GM23338 (cell line): ENCODE data around the gene FKBP1A.

Source experiments
- CREB1 ChIP-seq: fragments of 250-450 bp; sonication (Bioruptor Pico); IDR thresholded peaks from 2 replicates; pipeline ENCODE4 v1.5.0; 2020; ENCODE audit warnings: low read depth, mild to moderate bottlenecking, moderate library complexity
- EZH2 ChIP-seq: fragments of 200-600 bp; sonication (generic); IDR thresholded peaks from one replicate; pipeline ENCODE4 v1.8.0; 2017; ENCODE audit warnings: antibody characterized with exemption, mild to moderate bottlenecking, low read depth; ENCODE audit not compliant: unreplicated experiment
- EZH2phosphoT487 ChIP-seq: fragments of 200-600 bp; sonication (generic); IDR thresholded peaks from one replicate; pipeline ENCODE4 v1.8.1; 2018; ENCODE audit warnings: antibody characterized with exemption; ENCODE audit not compliant: unreplicated experiment
- JUNB ChIP-seq: IDR thresholded peaks from one replicate; pipeline ENCODE4 v1.6.1; 2016; ENCODE audit warnings: antibody characterized with exemption; ENCODE audit not compliant: unreplicated experiment
- NANOG ChIP-seq: IDR thresholded peaks from 2 replicates; pipeline ENCODE4 v1.6.1; 2016; ENCODE audit warnings: antibody characterized with exemption, borderline replicate concordance
- POLR2AphosphoS5 ChIP-seq: IDR thresholded peaks from 2 replicates; pipeline ENCODE4 v1.6.1; 2016; ENCODE audit warnings: antibody characterized with exemption, low read depth
- STAT1 ChIP-seq: IDR thresholded peaks from one replicate; pipeline ENCODE4 v1.6.1; 2016; ENCODE audit warnings: antibody characterized with exemption; ENCODE audit not compliant: unreplicated experiment
- ZNF331 ChIP-seq: fragments of 250-450 bp; sonication (Bioruptor Pico); IDR thresholded peaks from 2 replicates; pipeline ENCODE4 v1.5.0; 2020; ENCODE audit warnings: low read depth, mild to moderate bottlenecking, moderate library complexity
- TF ChIP-seq, protein P1 (sequence below), 2 experiments: fragments of 200-600 bp in 1 of 2; sonication (generic) in 1 of 2; conservative IDR thresholded peaks; 2 replicates each; pipeline versions ENCODE4 v1.5.1 to v1.6.1; 2016 to 2017; ENCODE audit warnings: antibody characterized with exemption in 2 of 2, low read depth in 2 of 2, mild to moderate bottlenecking in 2 of 2, moderate library complexity in 1 of 2
- TF ChIP-seq, protein P2 (sequence below): IDR thresholded peaks from one replicate; pipeline ENCODE4 v1.6.1; 2018; ENCODE audit warnings: antibody characterized with exemption; ENCODE audit not compliant: unreplicated experiment
- TF ChIP-seq, protein P3 (sequence below): fragments of 250-450 bp; sonication (Bioruptor Pico); IDR thresholded peaks from 2 replicates; pipeline ENCODE4 v1.5.0; 2020; ENCODE audit warnings: mild to moderate bottlenecking, moderate library complexity

DNA sequence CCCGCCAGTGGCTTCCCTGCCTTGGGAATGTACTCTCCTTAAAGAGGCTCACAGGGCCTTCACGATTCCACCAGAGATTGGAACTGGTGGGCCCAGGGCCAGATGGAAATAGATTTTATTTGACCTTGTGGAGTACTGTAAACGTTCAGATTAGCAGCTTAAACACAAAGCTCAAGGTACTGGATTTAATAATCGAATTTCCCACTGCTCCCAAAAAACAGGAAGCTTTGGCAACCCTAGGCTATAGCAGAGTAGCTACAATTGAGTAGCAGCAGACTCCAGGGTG is 71.3 kb downstream of the FKBP1A start:
- TF ChIP-seq EZH2 = no peak
- TF ChIP-seq CREB1 (CRISPR knock-in tag) = no peak
- no peak for TF ChIP-seq NANOG
- no peak for TF ChIP-seq JUNB
- no peak for TF ChIP-seq POLR2AphosphoS5
- TF ChIP-seq, protein P1, sequence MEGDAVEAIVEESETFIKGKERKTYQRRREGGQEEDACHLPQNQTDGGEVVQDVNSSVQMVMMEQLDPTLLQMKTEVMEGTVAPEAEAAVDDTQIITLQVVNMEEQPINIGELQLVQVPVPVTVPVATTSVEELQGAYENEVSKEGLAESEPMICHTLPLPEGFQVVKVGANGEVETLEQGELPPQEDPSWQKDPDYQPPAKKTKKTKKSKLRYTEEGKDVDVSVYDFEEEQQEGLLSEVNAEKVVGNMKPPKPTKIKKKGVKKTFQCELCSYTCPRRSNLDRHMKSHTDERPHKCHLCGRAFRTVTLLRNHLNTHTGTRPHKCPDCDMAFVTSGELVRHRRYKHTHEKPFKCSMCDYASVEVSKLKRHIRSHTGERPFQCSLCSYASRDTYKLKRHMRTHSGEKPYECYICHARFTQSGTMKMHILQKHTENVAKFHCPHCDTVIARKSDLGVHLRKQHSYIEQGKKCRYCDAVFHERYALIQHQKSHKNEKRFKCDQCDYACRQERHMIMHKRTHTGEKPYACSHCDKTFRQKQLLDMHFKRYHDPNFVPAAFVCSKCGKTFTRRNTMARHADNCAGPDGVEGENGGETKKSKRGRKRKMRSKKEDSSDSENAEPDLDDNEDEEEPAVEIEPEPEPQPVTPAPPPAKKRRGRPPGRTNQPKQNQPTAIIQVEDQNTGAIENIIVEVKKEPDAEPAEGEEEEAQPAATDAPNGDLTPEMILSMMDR (conservative IDR thresholded peaks at IDR 0.05; ENCODE audit: low read depth in 2 of 2) = no peak
- TF ChIP-seq EZH2phosphoT487 = no peak
- TF ChIP-seq, protein P2, sequence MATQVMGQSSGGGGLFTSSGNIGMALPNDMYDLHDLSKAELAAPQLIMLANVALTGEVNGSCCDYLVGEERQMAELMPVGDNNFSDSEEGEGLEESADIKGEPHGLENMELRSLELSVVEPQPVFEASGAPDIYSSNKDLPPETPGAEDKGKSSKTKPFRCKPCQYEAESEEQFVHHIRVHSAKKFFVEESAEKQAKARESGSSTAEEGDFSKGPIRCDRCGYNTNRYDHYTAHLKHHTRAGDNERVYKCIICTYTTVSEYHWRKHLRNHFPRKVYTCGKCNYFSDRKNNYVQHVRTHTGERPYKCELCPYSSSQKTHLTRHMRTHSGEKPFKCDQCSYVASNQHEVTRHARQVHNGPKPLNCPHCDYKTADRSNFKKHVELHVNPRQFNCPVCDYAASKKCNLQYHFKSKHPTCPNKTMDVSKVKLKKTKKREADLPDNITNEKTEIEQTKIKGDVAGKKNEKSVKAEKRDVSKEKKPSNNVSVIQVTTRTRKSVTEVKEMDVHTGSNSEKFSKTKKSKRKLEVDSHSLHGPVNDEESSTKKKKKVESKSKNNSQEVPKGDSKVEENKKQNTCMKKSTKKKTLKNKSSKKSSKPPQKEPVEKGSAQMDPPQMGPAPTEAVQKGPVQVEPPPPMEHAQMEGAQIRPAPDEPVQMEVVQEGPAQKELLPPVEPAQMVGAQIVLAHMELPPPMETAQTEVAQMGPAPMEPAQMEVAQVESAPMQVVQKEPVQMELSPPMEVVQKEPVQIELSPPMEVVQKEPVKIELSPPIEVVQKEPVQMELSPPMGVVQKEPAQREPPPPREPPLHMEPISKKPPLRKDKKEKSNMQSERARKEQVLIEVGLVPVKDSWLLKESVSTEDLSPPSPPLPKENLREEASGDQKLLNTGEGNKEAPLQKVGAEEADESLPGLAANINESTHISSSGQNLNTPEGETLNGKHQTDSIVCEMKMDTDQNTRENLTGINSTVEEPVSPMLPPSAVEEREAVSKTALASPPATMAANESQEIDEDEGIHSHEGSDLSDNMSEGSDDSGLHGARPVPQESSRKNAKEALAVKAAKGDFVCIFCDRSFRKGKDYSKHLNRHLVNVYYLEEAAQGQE = no peak
- TF ChIP-seq, protein P3, sequence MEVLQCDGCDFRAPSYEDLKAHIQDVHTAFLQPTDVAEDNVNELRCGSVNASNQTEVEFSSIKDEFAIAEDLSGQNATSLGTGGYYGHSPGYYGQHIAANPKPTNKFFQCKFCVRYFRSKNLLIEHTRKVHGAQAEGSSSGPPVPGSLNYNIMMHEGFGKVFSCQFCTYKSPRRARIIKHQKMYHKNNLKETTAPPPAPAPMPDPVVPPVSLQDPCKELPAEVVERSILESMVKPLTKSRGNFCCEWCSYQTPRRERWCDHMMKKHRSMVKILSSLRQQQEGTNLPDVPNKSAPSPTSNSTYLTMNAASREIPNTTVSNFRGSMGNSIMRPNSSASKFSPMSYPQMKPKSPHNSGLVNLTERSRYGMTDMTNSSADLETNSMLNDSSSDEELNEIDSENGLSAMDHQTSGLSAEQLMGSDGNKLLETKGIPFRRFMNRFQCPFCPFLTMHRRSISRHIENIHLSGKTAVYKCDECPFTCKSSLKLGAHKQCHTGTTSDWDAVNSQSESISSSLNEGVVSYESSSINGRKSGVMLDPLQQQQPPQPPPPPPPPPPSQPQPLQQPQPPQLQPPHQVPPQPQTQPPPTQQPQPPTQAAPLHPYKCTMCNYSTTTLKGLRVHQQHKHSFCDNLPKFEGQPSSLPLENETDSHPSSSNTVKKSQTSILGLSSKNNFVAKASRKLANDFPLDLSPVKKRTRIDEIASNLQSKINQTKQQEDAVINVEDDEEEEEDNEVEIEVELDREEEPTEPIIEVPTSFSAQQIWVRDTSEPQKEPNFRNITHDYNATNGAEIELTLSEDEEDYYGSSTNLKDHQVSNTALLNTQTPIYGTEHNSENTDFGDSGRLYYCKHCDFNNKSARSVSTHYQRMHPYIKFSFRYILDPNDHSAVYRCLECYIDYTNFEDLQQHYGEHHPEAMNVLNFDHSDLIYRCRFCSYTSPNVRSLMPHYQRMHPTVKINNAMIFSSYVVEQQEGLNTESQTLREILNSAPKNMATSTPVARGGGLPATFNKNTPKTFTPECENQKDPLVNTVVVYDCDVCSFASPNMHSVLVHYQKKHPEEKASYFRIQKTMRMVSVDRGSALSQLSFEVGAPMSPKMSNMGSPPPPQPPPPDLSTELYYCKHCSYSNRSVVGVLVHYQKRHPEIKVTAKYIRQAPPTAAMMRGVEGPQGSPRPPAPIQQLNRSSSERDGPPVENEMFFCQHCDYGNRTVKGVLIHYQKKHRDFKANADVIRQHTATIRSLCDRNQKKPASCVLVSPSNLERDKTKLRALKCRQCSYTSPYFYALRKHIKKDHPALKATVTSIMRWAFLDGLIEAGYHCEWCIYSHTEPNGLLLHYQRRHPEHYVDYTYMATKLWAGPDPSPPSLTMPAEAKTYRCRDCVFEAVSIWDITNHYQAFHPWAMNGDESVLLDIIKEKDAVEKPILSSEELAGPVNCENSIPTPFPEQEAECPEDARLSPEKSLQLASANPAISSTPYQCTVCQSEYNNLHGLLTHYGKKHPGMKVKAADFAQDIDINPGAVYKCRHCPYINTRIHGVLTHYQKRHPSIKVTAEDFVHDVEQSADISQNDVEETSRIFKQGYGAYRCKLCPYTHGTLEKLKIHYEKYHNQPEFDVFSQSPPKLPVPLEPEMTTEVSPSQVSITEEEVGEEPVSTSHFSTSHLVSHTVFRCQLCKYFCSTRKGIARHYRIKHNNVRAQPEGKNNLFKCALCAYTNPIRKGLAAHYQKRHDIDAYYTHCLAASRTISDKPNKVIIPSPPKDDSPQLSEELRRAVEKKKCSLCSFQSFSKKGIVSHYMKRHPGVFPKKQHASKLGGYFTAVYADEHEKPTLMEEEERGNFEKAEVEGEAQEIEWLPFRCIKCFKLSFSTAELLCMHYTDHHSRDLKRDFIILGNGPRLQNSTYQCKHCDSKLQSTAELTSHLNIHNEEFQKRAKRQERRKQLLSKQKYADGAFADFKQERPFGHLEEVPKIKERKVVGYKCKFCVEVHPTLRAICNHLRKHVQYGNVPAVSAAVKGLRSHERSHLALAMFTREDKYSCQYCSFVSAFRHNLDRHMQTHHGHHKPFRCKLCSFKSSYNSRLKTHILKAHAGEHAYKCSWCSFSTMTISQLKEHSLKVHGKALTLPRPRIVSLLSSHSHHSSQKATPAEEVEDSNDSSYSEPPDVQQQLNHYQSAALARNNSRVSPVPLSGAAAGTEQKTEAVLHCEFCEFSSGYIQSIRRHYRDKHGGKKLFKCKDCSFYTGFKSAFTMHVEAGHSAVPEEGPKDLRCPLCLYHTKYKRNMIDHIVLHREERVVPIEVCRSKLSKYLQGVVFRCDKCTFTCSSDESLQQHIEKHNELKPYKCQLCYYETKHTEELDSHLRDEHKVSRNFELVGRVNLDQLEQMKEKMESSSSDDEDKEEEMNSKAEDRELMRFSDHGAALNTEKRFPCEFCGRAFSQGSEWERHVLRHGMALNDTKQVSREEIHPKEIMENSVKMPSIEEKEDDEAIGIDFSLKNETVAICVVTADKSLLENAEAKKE (CRISPR knock-in tag) = no peak
- no peak for TF ChIP-seq ZNF331 (CRISPR knock-in tag)
- TF ChIP-seq STAT1 = no peak
